Muscle of leg (tissue), 16 donors: ENCODE measurements around the gene SPRYD4. TPM values are rescaled to one million over a fixed set of nuclear protein-coding genes. Genes with fewer than 3 reads are reported as not detected.
A peak's percentile ranks its signal among the peaks of the same experiment; 100 is the strongest.

Experiments used
- DNase-seq: peaks from one replicate; pipeline ENCODE4 v3.0.0; 2013
- H3K27ac ChIP-seq: one replicate; pipeline ENCODE4 v1.5.1; 2013; ENCODE audit warnings: mild to moderate bottlenecking, low read length, control low read depth
- H3K27me3 ChIP-seq: one replicate; pipeline ENCODE4 v1.6.1; 2013; ENCODE audit warnings: low read length; ENCODE audit not compliant: control insufficient read depth, insufficient read depth
- H3K36me3 ChIP-seq: one replicate; pipeline ENCODE4 v1.6.1; 2013; ENCODE audit warnings: low read length; ENCODE audit not compliant: control insufficient read depth, insufficient read depth
- H3K4me1 ChIP-seq: one replicate; pipeline ENCODE4 v1.6.1; 2013; ENCODE audit warnings: low read length; ENCODE audit not compliant: control insufficient read depth, insufficient read depth
- H3K4me3 ChIP-seq: one replicate; pipeline ENCODE4 v1.5.1; 2013; ENCODE audit warnings: low read length, control low read depth
- H3K9me3 ChIP-seq: replicated peaks from 2 replicates; pipeline ENCODE4 v1.6.1; 2013; ENCODE audit warnings: low read depth, low read length; ENCODE audit not compliant: control insufficient read depth
- WGBS: methylation state at CpG from one replicate; pipeline ENCODE4 v1.1.5; 2013; ENCODE audit warnings: missing lambda C conversion rate; ENCODE audit not compliant: insufficient coverage; 5-methylcytosine and 5-hydroxymethylcytosine counted together
- long read RNA-seq, 11 donors: transcript quantifications; one replicate each; lab custom pipeline, GENCODE V29; 2026
- polyA plus RNA-seq, 8 donors: library from polyadenylated mRNA; unstranded; fragments of 120-200 nt; gene quantifications; one replicate each; pipeline versions ENCODE4 v1.2.1 to v1.2.3, GENCODE V29; 2013; ENCODE audit warnings: inconsistent platforms in 1 of 8, low replicate concordance in 1 of 8; ENCODE audit not compliant: insufficient read length in 8 of 8, insufficient read depth in 1 of 8
- total RNA-seq: library from RNA; stranded (reverse); fragments of 120-200 nt; gene quantifications from one replicate; pipeline ENCODE4 v1.2.4, GENCODE V29; 2013

SPRYD4 gene
- total RNA-seq (2.0 TPM), polyA plus RNA-seq (1 to 10 TPM; 1.4 to 2.7 (median 1.8) TPM)
- long read RNA-seq, donor 1, full-length matches to known transcripts = 5 of 5 reads
- long read RNA-seq, donor 1, partial matches to known transcripts = 0 of 5 reads
- long read RNA-seq, donor 1, other reads (novel, unspliced or antisense) = 0 of 5 reads
- long read RNA-seq, donor 2 = 0 reads
- long read RNA-seq, donor 3, full-length matches to known transcripts = 13 of 13 reads
- long read RNA-seq, donor 3, partial matches to known transcripts = 0 of 13 reads
- long read RNA-seq, donor 3, other reads (novel, unspliced or antisense) = 0 of 13 reads
- long read RNA-seq, donor 4, full-length matches to known transcripts = 6 of 6 reads
- long read RNA-seq, donor 4, partial matches to known transcripts = 0 of 6 reads
- long read RNA-seq, donor 4, other reads (novel, unspliced or antisense) = 0 of 6 reads
- long read RNA-seq, donor 5, full-length matches to known transcripts = 7 of 7 reads
- long read RNA-seq, donor 5, partial matches to known transcripts = 0 of 7 reads
- long read RNA-seq, donor 5, other reads (novel, unspliced or antisense) = 0 of 7 reads
- long read RNA-seq, donor 6, full-length matches to known transcripts = 7 of 7 reads
- long read RNA-seq, donor 6, partial matches to known transcripts = 0 of 7 reads
- long read RNA-seq, donor 6, other reads (novel, unspliced or antisense) = 0 of 7 reads
- long read RNA-seq, donor 7, full-length matches to known transcripts = 8 of 8 reads
- long read RNA-seq, donor 7, partial matches to known transcripts = 0 of 8 reads
- long read RNA-seq, donor 7, other reads (novel, unspliced or antisense) = 0 of 8 reads
- long read RNA-seq, donor 8, full-length matches to known transcripts = 3 of 3 reads
- long read RNA-seq, donor 8, partial matches to known transcripts = 0 of 3 reads
- long read RNA-seq, donor 8, other reads (novel, unspliced or antisense) = 0 of 3 reads
- long read RNA-seq, donor 9, full-length matches to known transcripts = 8 of 8 reads
- long read RNA-seq, donor 9, partial matches to known transcripts = 0 of 8 reads
- long read RNA-seq, donor 9, other reads (novel, unspliced or antisense) = 0 of 8 reads
- long read RNA-seq, donor 10, full-length matches to known transcripts = 8 of 8 reads
- long read RNA-seq, donor 10, partial matches to known transcripts = 0 of 8 reads
- long read RNA-seq, donor 10, other reads (novel, unspliced or antisense) = 0 of 8 reads
- long read RNA-seq, donor 11, full-length matches to known transcripts = 8 of 8 reads
- long read RNA-seq, donor 11, partial matches to known transcripts = 0 of 8 reads
- long read RNA-seq, donor 11, other reads (novel, unspliced or antisense) = 0 of 8 reads

GRCh38 chr12:56468216-56469006, at the start of gene SPRYD4:
Gene SPRYD4 (plus strand): TSS chr12:56468578. CDS start chr12:56468592, 14 bp downstream.
- peak; percentile 98 for DNase-seq
- Histone ChIP-seq H3K27ac (peak within 1 kb of the TSS; percentile 89), H3K36me3 (peaks cover 13% of the 10 kb centered on the region), H3K4me1 (peaks cover 13% of the 10 kb centered on the region), H3K27me3 (no peaks in the 10 kb centered on the region), H3K4me3 (peak within 1 kb of the TSS; percentile 98), H3K9me3 (no peaks in the 10 kb centered on the region)
- under 1% methylated on average over 42 of the region's 43 CpGs for WGBS

GRCh38 chr12:56420411-56420810, 48.0 kb upstream of the SPRYD4 start:
- peaks cover 61% of the 10 kb centered on the region for H3K36me3 ChIP-seq
- no peak overlapping the region for H3K27ac ChIP-seq
- WGBS = 100% methylated on average over 2 of the region's 6 CpGs
- no peaks in the 10 kb centered on the region for H3K27me3 ChIP-seq
- no peak for DNase-seq
- H3K4me1 ChIP-seq = no peaks in the 10 kb centered on the region
- H3K9me3 ChIP-seq = no peaks in the 10 kb centered on the region
- no peak overlapping the region for H3K4me3 ChIP-seq

DNA sequence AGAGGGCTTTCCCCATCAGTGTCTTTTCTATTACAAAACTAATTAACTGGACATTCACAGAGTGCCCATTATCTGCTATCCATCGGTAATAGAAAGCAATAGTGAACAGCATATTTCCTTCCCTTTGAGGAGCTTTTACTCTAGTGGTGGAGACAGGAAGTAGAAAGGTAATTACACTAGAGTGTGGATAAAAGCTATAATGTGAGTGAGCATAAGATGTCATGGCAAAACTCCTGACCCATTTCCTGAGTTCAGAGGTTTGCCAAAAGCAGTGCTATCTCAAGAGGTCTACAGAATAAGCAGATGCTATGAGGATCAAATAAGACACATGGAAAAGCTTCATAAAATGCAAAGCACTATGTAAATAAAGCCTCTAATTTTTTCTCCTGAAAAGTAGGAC, 43.2 kb upstream of the SPRYD4 start:
- Histone ChIP-seq H3K9me3 (no peaks in the 10 kb centered on the region), H3K36me3 (peaks cover 59% of the 10 kb centered on the region), H3K4me3 (no peak overlapping the region), H3K4me1 (no peaks in the 10 kb centered on the region), H3K27me3 (no peaks in the 10 kb centered on the region), H3K27ac (no peak overlapping the region)
- peak; percentile 60 for DNase-seq
- WGBS = no CpG with 5 or more reads among the region's 1 CpG

DNA sequence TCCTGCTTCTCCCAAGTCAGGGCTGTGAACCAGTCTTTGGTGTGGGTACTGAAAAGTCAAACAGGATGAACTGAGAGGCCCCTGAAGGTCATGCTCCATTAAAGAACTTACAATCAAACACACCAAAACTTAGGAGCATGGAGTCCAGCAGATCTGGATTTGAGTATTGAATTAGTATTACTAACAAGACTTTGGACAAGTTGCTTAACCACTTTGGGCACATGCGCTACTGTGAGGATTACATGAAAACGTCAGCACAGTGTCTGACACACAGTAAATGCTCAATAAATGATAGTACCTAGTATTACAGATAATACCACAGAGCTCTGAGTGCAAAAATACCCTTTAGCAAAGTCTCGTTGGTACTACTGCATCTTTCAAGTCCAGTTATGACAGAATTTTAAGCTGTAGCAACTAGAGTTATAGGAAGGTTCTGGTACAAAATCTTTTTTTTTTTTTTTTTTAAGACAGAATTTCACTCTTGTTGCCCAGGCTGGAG, 42.4 kb upstream of the SPRYD4 start:
- Histone ChIP-seq H3K27ac (no peak overlapping the region), H3K9me3 (no peaks in the 10 kb centered on the region), H3K36me3 (peaks cover 58% of the 10 kb centered on the region), H3K4me1 (no peaks in the 10 kb centered on the region), H3K4me3 (no peak overlapping the region), H3K27me3 (no peaks in the 10 kb centered on the region)
- no peak for DNase-seq
- WGBS = no CpG with 5 or more reads among the region's 3 CpGs

DNA sequence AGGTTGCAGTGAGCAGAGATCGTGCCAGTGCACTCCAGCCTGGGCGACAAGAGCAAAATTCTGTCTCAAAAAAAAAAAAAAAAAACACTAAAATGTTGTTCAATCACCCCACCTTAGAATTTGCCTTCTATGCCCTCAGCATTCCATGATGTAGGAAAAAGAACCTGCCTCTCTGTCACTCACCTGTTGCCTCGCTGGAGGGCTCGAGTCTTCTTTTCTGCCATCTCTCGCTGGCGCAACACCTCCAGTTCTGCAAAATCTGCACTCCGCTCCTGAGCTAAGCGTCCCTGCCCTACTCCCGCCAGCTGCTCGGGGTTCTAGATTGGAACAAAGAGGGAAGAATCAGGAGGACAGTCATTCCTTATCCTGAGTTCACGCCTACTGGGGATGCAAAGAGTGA, 37.1 kb upstream of the SPRYD4 start:
- H3K36me3 ChIP-seq = peaks cover 50% of the 10 kb centered on the region

GRCh38 chr12:56431850-56432249, 36.5 kb upstream of the SPRYD4 start:
- no peak for DNase-seq
- peaks cover 49% of the 10 kb centered on the region for H3K36me3 ChIP-seq

More for the DNA sequence above, 37.1 kb upstream of the SPRYD4 start:
- Histone ChIP-seq H3K9me3 (no peaks in the 10 kb centered on the region), H3K4me1 (no peaks in the 10 kb centered on the region), H3K4me3 (no peak overlapping the region), H3K27me3 (no peaks in the 10 kb centered on the region), H3K27ac (no peak overlapping the region)
- 96% methylated on average over 10 of the region's 11 CpGs for WGBS
- DNase-seq = no peak

DNA sequence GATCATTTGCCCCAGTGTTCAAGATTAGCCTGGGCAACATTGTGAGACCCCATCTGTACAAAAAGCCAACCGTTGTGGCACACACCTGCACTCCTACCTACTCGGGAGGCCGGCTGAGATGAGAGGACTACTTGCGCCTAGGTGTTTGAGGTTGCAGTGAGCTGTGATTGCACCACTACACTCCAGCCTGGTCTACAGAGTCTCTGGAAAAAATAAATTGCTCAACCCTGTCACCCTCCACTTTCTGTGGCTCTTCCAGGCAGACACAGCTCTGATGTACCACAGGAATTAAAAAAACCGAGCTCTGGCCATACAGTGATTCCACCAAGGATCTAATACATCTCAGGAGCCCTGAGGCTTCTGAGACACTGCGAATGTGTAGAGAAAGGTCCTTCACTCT, 33.5 kb upstream of the SPRYD4 start:
- Histone ChIP-seq H3K4me3 (no peak overlapping the region), H3K9me3 (no peaks in the 10 kb centered on the region), H3K4me1 (no peaks in the 10 kb centered on the region), H3K27me3 (no peaks in the 10 kb centered on the region), H3K36me3 (peaks cover 31% of the 10 kb centered on the region), H3K27ac (no peak overlapping the region)
- no CpG with 5 or more reads among the region's 6 CpGs for WGBS
- no peak for DNase-seq

More at GRCh38 chr12:56431850-56432249, 36.5 kb upstream of the SPRYD4 start:
- H3K4me1 ChIP-seq = no peaks in the 10 kb centered on the region
- no peaks in the 10 kb centered on the region for H3K27me3 ChIP-seq
- H3K27ac ChIP-seq = no peak overlapping the region
- H3K9me3 ChIP-seq = no peaks in the 10 kb centered on the region
- no peak overlapping the region for H3K4me3 ChIP-seq
- WGBS = no CpG with 5 or more reads among the region's 3 CpGs

- Histone ChIP-seq H3K4me3 (no peak overlapping the region), H3K27ac (no peak overlapping the region), H3K36me3 (peaks cover 10% of the 10 kb centered on the region), H3K27me3 (no peaks in the 10 kb centered on the region), H3K4me1 (no peaks in the 10 kb centered on the region), H3K9me3 (no peaks in the 10 kb centered on the region)
- no peak for DNase-seq
- 85% methylated on average over 4 of the region's 11 CpGs for WGBS
Measured at GRCh38 chr12:56437430-56438176, 30.8 kb upstream of the SPRYD4 start.
